NCI-H1092 treated with DMSO at 0.1 percent for 48 hours (cell line): ENCODE results near the gene TTLL10.

Experiments
- DNase-seq: peaks from one replicate; lab custom pipeline; 2025; lab: John Stamatoyannopoulos, UW

TTLL10 gene

DNA sequence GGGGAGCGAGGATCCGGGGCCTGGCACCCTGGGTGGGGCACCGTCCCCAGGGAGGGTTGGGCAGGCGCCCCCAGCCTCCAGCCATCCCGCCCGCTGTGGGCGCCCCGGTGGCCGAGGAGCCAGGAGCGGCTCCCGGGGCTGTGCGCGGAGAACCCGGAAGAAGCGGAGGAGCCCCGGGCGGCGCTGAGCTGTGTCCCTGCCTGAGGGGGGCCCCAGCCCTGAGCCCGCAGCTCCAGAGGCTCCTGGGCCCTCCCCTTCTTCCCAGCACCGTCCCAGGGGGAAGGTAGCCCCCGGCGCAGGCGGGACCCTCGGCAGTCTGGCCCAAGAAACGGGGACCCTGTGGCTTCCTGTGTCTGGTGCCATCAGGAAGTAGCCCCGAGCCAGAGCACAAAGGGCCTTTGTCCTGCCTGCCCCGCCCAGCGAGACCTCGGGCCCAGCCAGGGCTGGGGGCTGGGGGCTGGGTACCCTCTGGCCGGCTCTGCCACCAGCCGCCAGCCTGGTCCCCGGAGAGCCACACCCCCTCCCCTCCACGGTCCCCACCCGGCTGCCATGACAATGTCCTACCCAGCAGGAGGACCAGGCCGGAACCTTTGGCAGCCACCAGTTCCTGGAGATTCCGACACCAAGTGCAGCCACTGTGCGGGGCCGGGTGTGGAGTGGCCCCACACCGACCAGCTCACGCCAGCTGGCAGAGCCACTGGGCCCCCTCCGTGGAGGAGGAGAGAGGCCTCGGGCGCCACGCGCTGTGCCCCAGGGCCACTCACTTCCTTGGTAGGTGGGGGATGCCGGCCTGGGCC lies 15.6 kb upstream of the TTLL10 start:
- DNase-seq: no peak

DNA sequence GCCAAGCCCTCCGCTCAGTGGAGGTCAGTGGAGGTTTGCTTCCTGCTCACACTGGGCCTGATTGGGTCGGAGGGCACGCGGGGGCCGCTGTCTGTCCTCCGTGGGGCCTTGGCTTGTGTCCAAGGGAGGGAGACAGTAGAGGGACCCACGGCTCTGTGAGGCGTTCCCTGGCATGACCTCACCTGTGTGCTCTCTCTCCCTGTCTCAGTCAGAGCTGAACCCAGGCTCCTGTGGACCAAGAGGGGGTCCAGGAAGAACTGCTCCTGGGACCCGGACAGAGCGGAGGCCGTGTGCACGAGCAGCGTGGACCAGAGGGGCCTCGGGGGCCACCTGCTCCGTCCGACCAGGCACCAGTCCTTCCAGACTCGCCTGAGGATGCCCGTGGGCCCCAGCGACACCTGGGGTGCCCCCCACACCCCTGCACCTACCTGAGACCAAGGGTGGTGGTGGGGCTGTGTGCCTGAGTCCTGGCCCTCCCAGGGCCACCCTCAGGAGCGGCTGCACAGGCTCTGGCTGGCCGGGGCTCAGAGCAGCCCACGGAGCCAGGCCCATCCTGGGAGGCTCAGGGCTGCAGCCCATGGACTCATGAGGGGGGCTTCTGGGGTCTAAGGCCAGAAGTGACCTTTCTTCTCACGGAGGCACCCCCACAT lies 13.3 kb upstream of the TTLL10 start:
- no peak for DNase-seq

DNA sequence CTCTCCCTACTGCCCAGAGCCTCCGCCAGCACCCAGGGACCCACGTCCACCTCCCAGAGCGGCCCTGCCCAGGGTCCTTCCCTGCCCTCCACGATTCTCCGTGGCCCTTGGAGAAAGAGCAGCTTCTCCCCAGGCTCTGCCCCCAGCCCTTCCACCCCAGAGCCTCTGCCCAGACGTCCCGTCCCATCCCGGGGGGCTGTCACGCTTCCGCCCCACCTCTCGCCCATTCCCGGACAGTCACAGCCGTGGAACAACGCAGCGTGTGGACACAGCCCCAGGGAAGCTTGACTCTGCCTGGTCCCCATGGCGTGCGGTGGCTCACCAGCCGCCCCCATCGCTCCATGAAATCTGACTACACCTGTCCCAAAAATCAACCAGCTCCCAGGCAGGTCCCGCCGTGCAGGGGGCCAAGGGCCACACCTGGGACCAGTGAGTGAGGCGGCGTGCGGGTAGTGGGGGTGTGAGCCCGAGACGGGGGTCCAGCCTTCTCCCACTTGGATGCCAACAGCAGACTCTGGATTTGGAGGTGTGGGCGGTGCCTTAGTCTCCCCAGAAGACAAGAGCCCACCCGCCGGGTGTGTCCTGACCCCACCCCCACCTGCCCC lies 12.5 kb upstream of the TTLL10 start:
- no peak for DNase-seq

DNA sequence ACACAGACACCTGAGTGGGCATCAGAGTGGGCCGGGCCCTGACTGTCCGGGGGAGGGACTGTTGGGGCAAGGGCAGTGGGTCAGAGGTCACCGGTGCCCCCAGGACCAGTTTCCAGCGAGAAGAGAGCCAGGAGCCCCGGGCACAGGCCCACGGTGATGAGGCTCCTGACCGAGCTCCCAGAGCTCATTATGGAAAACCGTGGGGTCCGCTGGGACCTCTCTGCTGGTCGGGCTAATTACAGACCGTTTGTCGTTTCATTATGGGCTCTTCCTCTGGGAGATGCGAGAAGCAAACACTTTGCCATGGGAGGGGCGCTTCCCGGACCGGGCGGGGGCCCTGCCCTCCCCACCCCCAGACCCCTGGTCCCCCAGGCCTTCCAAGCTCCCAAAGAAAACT lies 12.0 kb upstream of the TTLL10 start:
- DNase-seq: no peak

DNA sequence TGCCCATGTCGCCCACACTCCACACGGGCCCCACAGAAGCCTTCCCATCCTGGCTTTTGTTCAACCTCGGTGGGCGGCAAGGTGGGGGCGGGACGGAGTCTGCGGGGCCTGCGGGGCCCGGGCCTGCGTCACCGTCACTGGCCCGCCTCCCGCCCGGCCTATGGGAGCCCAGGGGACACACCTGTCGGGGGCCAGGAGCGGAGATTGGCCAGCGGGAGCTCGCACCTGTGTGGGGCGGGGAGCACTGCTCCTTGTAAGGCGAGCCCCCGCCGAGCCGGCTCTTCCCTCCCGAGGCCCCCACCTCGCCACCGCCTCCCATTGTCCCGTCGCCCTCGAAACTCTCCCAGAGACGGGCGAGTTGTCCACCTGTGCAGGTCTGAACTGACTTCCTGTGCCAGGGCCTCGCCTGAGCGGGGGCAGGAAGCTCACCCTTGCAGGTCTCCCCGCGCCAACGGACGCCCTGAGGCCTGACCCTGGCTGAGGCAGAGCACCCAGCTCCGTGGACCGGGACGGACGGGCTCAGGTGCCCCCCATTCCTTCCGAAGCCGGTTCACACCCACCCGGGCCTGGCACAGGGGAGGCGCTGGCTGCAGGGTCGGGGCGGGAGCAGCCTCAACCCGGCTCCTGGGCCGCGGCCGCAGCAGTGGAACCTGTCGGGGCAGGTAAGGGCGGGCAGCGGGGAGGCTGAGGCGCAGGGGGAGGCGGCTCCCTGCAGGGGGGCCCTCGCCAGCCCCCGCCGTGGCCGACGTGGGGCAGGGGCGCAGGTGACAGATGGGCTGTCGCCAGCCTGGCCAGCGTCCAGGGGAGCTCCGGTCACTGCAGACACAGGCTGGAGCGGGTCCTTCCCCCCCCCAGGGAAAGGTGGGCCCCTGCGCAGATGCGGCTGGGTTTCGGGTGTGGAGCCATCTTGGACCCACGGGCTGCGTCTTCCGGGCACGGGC lies 10.8 kb upstream of the TTLL10 start:
- DNase-seq: no peak

DNA sequence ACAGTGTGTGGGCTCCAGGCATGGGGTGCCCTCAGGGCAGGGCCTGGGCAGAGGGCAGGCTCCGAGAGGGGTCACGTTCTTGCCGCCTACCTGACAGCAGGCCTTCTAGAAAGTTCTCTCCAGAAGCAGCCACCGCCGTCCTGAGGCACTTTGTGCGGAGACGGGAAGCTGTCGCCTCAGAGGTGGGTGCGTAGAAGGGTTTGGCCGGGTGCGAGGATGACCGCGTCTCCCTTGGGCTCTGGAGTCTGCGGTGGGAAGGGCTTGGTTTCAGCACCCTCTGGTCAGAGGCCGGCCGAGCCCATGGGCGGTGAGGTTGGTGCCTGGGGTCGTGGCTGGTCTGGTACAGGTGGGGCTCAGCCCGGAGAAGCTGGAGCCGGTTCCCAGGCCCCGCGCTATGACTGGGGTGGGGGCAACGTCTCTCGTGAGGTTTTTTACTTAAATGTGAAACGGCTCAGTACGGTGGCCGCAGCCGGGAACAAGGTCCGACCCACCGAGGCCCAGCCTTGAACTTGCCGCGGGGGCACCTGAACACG lies 10.1 kb upstream of the TTLL10 start:
- DNase-seq: no peak

DNA sequence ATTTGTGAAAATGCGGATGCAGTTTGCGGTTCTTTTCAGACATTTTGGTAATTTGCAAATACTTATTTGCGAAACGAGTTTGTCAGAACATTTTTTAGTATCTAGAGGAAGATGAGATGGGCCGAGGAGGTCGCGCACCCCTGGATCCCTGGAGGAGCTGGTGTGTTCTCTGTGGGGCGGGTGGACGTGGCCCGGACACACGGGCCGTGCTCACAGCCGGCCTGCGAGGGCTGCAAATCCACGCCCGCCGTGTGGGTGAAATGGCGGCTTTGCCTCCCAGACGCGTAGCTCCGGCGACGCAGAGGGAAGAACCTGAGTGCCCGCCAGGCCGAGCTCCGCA lies 9.3 kb upstream of the TTLL10 start:
- DNase-seq: no peak

DNA sequence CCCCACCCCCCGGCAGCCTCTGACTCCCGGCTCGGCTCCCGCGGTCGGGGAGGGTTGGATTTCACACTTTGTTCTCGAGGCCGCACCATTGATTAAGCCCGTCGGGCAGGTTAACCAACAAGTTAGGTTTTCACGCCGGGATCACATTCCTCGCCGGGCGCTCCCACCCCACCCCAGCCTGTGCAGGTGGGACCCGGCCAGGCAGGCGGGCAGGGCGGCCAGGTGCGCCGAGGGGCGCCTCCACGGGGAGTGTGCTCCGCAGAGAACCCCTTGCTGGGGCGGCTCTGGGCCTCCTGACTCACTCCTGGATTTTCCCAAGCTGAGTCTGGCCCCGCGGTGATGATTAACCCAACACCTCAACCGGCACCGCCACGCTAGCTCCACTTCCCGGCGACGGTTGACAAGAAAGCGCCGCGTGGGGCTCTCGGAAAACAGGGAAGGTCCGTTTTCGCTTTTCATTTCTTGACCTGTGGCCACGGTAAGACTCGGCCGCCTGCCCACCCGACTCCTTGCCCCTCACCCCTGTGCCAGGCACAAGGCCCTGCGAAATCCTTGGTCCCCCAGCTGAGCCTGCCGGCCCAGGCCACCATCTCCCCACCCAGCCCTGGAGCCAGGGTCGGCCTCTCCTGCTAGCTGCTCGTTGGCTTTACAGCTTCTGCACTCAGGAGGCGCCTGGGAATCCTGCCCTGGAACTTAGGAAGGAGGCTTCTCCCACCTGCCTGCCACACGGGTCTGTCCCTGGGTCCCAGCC lies 8.8 kb upstream of the TTLL10 start:
- DNase-seq: no peak

DNA sequence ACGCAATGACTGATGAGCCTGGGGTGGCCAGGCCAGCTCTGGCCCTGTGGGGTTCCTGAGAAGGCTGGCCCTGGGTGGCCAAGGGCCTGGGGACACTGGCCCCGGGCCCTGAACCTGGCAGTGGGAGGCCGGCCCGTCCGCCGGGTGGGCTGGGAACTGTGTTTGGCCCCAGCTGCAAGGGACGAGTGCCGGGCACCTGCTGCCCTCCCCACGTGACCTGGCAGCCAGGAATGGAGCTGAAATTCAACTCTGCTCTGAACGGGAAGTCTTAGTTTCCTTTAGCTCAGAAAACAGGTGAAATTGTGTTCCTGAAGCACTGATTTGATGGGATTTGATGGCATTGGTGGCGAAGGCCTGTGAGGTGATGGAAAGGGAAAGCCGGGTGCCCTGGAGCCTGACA lies 8.2 kb upstream of the TTLL10 start:
- no peak for DNase-seq

DNA sequence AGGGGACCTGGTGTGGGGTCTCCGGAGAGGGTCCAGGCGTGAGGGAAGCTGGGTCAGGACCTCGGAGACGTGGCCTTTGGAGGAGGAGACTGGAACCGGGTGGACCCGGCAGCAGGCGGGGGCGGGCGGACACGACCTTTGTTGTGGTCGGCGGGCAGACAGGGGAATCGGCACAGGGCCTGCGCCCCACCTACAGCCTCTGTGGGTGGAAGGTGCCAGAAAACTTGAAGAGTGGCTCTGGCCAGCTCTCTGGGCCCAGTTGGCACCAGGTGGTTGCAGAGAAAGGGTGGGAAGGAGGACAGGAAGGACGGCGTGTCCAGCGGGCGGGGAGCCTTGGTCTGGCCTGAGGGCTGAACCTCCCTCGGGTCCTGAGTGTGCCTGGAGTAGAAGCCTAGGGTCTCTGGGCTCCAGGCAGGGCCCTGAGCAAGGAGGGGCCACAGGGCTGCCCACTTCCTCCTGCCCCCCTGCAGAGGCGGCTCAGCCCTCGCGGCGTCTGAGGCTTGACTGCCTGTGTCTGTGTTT lies 7.7 kb upstream of the TTLL10 start:
- DNase-seq: no peak

DNA sequence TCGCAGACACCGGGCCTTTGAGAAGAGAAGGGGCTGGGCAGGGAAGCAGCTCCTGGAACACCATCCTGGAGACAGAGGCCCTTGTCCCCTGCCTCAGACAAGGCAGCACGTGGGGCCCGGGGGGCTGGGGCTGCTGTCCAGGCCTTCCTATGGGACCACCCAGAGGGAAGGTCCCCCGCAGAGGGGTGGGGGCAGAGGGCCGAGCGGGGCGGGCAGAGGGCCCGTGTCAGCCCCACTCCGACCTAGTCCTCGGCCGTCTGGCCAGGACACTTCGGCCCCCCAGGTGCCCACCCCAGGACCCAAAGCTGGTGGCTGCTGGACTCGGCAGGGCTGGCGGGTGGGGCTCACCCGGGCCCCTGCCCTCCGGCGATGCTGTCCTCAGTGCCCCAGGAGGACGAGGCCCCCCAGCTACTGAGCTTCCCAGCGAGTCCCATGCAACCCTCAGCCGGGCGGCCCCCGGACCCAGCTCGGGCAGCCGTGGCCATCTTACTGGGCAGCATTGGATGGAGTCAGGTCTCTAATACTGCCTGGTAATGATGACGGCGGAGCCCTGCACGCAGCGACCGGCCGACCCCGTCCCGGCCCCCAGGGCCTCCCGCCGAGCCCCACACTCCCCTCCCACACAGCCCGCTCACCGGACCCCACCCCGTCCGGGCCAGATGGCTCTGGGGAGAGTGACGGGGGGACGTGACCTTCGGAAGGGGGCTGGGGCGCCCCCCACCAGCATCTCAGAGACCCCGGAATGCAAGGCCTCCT lies 6.9 kb upstream of the TTLL10 start:
- no peak for DNase-seq

DNA sequence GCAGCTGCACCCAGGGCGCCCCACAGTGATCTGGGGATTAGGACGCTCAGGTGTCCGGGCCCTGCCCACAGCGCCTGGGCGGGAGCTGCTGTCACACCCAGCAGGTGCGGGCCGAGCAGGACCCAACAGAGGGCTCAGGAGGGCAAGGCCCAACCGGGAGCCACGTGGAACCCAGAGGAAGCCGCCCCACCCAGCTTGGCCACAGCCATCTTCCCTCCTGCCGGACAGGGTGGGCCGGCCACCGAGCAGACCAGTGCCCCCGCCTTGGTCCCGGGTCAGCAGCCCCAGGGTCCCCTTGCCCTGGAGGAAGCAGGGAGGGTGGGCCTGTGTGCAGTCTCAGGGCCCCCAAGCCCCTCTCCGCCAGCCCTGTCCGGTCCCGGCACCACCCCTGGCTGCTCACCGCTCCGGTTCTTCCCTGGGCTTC lies 6.3 kb upstream of the TTLL10 start:
- no peak for DNase-seq

DNA sequence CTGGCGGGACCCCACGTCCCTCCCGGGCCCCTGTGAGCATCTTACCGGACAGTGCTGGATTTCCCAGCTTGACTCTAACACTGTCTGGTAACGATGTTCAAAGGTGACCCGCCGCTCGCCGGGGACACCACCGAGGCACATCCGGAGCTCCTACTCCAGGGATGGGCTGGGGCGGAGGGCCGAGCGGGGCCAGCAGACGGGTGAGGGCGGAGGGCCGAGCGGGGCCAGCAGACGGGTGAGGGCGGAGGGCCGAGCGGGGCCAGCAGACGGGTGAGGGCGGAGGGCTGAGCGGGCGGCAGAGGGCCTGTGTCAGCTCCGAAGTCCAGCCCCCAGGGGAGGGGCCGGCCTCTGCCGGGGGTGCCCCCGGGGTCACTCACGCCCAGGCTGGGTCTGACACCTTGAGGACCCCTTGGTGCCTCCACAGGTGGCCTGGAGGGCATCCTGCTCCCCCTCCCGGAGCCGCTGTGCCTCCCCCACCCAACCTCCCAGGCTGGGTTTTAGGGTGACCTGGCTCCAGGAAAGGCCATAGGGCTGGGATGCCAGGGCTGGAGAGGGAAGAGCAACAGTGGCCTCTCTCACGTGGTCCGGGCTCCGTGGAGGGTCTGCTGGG lies 5.7 kb upstream of the TTLL10 start:
- no peak for DNase-seq

DNA sequence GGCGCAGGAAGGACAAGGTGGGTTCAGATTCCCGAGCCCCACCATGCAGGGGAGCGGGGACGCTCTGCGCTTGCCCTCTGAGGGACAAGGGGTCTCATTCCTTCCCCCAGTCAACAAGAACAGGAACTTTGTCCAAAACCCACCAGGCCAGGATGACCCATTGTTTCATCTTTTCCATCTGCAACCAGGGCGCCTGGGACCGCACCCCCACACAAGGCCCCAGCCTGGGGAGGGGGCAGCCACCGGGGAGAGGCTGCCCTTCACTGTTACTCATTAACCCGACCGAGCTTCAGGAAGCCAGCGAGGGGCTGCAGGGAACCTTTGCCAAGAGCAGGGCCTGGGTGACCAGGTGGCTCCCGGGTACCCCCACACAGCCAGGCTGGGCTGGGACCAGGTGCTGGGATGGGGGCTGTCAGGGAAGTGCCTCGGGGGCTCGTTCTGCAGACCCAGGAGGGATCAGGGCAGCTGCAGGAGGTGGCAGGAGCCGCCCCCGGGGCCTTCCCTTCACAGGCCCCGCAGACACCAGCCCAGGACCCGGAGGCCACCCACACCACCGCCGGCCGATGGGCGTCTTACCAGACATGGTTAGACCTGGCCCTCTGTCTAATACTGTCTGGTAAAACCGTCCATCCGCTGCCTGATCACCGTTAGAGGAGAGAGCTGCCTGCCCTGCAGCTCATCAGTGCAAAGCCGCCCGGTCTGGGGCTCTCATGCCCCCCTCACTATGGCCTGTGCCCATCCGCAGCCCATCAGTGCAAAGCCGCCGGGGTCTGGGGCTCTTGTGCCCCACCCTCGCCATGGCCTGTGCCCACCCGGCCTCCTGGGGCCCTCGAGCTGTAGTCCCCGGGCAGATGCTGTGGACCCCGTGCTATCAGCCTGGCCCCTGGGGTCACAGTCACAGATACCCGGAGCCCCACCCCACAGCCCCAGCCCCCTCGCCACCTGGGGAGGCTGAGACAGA lies 4.9 kb upstream of the TTLL10 start:
- DNase-seq: no peak

DNA sequence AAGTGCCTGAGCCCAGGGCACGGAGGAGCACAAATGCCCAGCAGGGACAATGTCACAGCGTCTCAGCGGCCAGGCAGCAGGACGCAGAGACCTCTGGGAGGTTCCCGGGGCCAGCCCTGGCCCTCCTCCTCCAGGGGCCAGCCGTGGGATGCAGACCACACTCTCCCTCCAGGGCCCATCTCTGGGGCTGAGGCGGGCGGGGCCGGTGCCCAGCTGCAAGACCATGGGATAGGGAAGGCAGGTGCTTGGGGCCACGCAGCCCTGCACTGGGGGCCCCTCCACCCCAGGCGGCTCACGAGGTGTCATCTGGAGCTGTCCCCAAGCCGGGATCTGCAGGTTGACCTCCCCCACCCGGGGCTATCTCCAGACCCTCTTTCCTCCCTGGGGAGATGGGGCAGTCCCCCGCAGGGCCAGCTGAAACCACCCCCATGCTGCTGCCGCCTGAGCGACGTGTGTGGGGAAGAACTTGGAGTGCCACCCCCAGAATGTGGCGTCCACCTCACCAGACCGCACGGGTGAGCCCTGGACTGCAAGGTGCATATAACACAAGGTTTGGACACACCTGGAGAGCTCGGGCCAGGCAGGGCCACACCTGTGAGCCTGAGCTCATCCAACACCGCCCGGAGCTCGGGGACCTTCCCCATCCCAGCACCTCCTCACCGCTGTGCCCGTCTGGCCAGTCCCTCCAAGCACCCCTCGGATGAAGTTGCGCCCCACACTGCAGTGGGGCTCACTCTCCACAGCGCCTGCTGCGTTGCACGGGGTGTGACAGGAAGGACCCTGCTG lies 4.1 kb upstream of the TTLL10 start:
- no peak for DNase-seq

DNA sequence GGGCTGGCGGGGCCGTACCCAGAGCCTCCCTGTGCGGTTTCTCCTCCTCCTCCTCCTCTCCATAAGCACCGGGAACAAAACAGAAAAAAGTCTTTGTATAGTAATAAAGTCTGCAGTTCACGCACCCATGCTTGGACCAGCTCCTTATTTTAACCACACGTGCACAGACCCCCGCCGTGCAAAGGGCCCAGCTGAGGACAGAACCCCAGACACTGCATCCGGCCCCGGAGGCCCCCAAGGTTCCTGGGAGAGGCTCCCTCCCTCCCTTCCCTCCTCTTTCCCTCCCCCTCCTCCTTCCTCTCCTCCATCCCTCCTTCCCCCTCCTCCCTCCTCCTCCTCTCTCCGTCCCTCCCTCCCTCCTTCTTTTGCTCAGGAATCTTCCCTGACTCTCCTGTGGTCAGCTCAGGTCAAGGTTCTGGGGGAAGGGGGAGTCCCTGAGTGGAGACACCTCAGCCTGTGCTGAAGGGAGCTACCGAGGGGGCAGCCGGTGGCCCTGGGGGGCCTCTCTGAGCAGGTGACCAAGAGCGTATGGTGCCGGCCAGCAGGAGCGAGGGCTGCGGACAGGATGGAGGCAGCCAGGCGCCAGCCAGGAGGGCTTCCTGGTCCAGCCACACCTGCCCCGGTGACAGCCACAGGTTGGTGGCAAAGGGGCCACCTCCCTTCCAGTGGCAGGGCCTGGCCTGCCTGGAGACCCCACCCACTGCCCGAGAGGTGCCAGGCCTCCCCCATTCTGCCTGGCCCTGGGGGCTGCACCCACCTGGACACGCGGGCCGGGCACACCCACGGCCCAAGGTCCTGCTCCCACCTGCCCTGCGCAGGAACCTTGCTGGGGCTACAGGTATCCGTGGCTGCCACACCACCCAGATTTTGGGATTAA lies 3.2 kb upstream of the TTLL10 start:
- DNase-seq: no peak

DNA sequence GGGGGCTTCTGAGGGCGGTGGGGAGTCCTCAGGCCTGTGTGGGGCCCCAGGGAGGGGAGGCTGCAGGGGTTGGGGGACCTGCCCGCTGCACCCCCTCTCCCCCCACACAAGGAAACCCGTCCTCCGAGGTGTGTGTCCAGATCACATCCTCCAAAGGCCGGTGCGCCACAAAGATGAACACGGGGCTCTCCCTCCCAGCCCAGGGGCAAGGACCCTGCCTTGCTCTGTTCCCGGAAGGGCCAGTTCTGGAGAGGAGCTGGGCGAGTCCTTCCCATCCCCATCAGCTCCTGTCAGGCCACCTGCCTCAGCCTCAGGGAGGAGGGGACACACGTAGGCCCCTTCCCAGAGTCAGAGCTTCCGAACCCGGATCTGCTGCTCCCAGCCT lies 2.5 kb upstream of the TTLL10 start:
- no peak for DNase-seq
